KMS-11 (cell line): ENCODE data around the gene PDE6H.

Source experiments
- H2AFZ ChIP-seq: fragments of 200-600 bp; sonication (generic); 2 replicates; pipeline ENCODE4 v1.6.1; 2016; ENCODE audit warnings: antibody characterized with exemption, mixed run types, low read depth
- H3K27ac ChIP-seq: fragments of 200-600 bp; sonication (generic); 2 replicates; pipeline ENCODE4 v1.6.1; 2016; ENCODE audit warnings: mild to moderate bottlenecking, mixed run types
- H3K27me3 ChIP-seq: fragments of 200-600 bp; sonication (generic); 2 replicates; pipeline ENCODE4 v1.6.1; 2017; ENCODE audit warnings: mild to moderate bottlenecking, low read depth, mixed run types, moderate library complexity; ENCODE audit not compliant: insufficient read depth
- H3K36me3 ChIP-seq: fragments of 200-600 bp; sonication (generic); 2 replicates; pipeline ENCODE4 v1.6.1; 2017; ENCODE audit warnings: mild to moderate bottlenecking, mixed run types; ENCODE audit not compliant: insufficient read depth
- H3K4me1 ChIP-seq: fragments of 200-600 bp; sonication (generic); 2 replicates; pipeline ENCODE4 v1.6.1; 2016; ENCODE audit warnings: mild to moderate bottlenecking, low read depth, mixed run types; ENCODE audit not compliant: poor library complexity, severe bottlenecking
- H3K4me2 ChIP-seq: fragments of 200-600 bp; sonication (generic); 2 replicates; pipeline ENCODE4 v1.7.0; 2016; ENCODE audit warnings: mild to moderate bottlenecking, mixed run types
- H3K4me3 ChIP-seq: fragments of 200-600 bp; sonication (generic); IDR thresholded peaks from 2 replicates; pipeline ENCODE4 v1.6.1; 2017; ENCODE audit warnings: low read depth, low read length, mixed read lengths; ENCODE audit not compliant: insufficient read depth
- H3K79me2 ChIP-seq: fragments of 200-600 bp; sonication (generic); 2 replicates; pipeline ENCODE4 v1.6.1; 2016; ENCODE audit warnings: low read depth, mixed run types; ENCODE audit not compliant: insufficient read depth
- H3K9ac ChIP-seq: fragments of 200-600 bp; sonication (generic); 2 replicates; pipeline ENCODE4 v1.6.1; 2016; ENCODE audit warnings: mild to moderate bottlenecking, mixed run types
- H4K20me1 ChIP-seq: fragments of 200-600 bp; sonication (generic); 2 replicates; pipeline ENCODE4 v1.6.1; 2016; ENCODE audit warnings: mild to moderate bottlenecking, mixed run types; ENCODE audit not compliant: insufficient read depth
- CTCF ChIP-seq: fragments of 200-600 bp; sonication (generic); conservative IDR thresholded peaks from 2 replicates; pipeline ENCODE4 v1.6.1; 2017; ENCODE audit warnings: low read depth, mild to moderate bottlenecking, antibody characterized with exemption, low read length, moderate library complexity, mixed read lengths

PDE6H gene

GRCh38 chr12:14928931-14929330, 43.9 kb upstream of the PDE6H start:
- no peaks in the 10 kb centered on the region for H3K36me3 ChIP-seq
- no peaks in the 10 kb centered on the region for H3K79me2 ChIP-seq
- no peak overlapping the region for H3K27ac ChIP-seq
- H4K20me1 ChIP-seq = no peaks in the 10 kb centered on the region
- H3K9ac ChIP-seq = no peak overlapping the region
- no peaks in the 10 kb centered on the region for H3K27me3 ChIP-seq
- H3K4me1 ChIP-seq = no peaks in the 10 kb centered on the region
- H3K4me2 ChIP-seq = no peak overlapping the region
- no peak overlapping the region for H3K4me3 ChIP-seq
- TF ChIP-seq CTCF = no peak
- no peak overlapping the region for H2AFZ ChIP-seq

- Histone ChIP-seq H3K9ac (no peak overlapping the region), H3K4me1 (no peaks in the 10 kb centered on the region), H3K27me3 (no peaks in the 10 kb centered on the region), H3K4me3 (no peak overlapping the region), H4K20me1 (no peaks in the 10 kb centered on the region), H2AFZ (no peak overlapping the region), H3K4me2 (no peak overlapping the region), H3K36me3 (no peaks in the 10 kb centered on the region), H3K27ac (no peak overlapping the region), H3K79me2 (no peaks in the 10 kb centered on the region)
- no peak for TF ChIP-seq CTCF
Observed at GRCh38 chr12:14930299-14930698, 42.5 kb upstream of the PDE6H start.

- Histone ChIP-seq H3K36me3 (no peaks in the 10 kb centered on the region), H3K27me3 (no peaks in the 10 kb centered on the region), H3K4me2 (no peak overlapping the region), H3K9ac (no peak overlapping the region), H4K20me1 (no peaks in the 10 kb centered on the region), H2AFZ (no peak overlapping the region), H3K4me1 (no peaks in the 10 kb centered on the region), H3K4me3 (no peak overlapping the region), H3K27ac (no peak overlapping the region), H3K79me2 (no peaks in the 10 kb centered on the region)
- TF ChIP-seq CTCF = no peak
Observed at GRCh38 chr12:14931359-14931758, 41.5 kb upstream of the PDE6H start.

GRCh38 chr12:14931791-14932560, 40.9 kb upstream of the PDE6H start:
- Histone ChIP-seq H3K27me3 (no peaks in the 10 kb centered on the region), H2AFZ (no peak overlapping the region), H3K4me1 (no peaks in the 10 kb centered on the region), H3K27ac (no peak overlapping the region), H3K4me3 (no peak overlapping the region), H4K20me1 (no peaks in the 10 kb centered on the region), H3K9ac (no peak overlapping the region), H3K79me2 (no peaks in the 10 kb centered on the region), H3K36me3 (no peaks in the 10 kb centered on the region), H3K4me2 (no peak overlapping the region)
- TF ChIP-seq CTCF = no peak
